KOPT-K1 (cell line): ENCODE results near the gene HOXB5.

Source experiments
- H3K27ac ChIP-seq: fragments of 200-600 bp; sonication (generic); 2 replicates; pipeline ENCODE4 v1.5.1; 2016; ENCODE audit warnings: antibody characterized with exemption, mild to moderate bottlenecking, low read depth, low read length; ENCODE audit not compliant: poor library complexity, severe bottlenecking
- H3K36me3 ChIP-seq: fragments of 200-600 bp; sonication (generic); 2 replicates; pipeline ENCODE4 v1.5.1; 2017; ENCODE audit warnings: antibody characterized with exemption, mild to moderate bottlenecking, low read length, moderate library complexity; ENCODE audit not compliant: insufficient read depth
- H3K9me3 ChIP-seq: fragments of 200-600 bp; sonication (generic); 2 replicates; pipeline ENCODE4 v1.5.1; 2017; ENCODE audit warnings: antibody characterized with exemption, low read length, mild to moderate bottlenecking; ENCODE audit not compliant: insufficient read depth, poor library complexity, severe bottlenecking

Gene HOXB5

DNA sequence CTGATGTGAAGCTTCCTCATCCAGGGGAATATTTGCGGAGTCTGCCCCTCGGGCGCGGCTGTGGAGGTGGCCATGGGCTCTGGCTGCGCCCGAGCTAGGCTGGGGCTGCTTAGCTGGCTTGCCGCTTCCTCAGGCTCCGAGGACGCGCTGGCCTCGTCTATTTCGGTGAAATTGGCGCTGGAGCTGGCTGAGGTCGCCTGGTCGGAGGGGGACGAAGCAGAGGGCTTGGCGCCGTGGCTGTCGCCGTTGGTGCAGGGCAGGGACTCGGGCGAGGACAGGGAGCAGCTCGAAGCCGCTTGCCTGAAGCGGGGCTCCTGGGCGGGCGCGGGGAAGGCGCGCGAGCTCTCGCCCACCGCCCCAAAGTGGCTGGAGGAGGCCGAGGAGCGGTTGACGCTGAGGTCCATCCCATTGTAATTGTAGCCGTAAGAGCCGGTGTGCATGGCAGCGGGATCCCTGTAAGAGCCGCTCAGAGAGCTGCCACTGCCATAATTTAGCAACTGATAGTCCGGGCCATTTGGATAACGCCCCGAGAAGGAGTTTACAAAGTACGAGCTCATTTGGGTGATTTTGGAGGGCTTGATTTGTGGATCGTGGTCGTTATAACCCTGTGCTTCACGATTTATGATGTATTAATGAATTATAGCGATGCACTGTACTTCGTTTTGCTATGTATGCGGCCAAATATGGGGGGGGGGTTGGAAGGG lies at the start of gene HOXB5:
Gene HOXB5, minus strand, starts transcription at position 654 of the 704 bp plus-strand sequence. Its CDS starts 97 bp downstream, at position 557.
- Histone ChIP-seq H3K36me3 (no peaks in the 10 kb centered on the region), H3K27ac (no peak within 1 kb of the TSS), H3K9me3 (no peaks in the 10 kb centered on the region)

DNA sequence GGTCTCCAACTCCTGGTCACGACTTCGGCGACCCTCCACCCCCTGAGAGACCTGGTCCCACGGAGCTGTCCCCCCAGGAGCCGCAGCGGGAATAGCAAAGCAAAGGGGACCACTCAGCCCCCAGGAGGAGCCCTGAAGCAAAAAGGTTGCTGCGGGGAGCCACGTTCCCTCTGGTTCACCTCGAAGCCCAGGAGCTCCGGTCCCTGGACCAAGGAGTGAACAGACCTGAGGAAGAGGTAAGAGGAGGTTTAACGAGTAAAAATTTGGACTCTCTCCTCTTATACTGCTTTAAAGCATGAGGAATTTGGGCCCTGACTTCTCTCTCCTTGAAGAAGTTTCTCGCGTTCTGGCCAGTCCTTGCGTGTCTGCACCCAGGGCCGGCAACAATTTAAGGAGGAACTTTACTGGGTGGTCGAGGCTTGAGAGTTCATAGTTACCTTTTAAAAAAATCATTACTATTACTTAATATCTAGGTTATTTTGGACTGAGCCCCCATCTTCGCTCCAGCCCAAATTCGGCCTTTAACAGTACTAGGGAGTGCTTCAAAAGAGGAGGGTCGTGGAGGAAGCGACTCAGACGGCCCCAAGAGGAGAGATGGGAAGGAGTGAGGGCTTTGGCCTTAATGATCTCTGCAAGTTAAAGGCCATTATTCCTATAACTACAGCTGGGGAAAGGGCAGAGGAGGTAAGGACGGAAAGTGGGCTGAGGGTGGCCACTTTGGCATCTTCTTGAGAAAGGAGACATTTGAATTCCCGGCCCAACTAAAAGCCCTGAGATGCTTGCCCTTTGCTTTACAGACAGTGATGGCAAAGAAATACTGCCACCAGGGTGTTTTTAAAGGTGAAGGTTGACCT lies 49.5 kb upstream of the HOXB5 start:
- no peak overlapping the region for H3K27ac ChIP-seq
- no peaks in the 10 kb centered on the region for H3K9me3 ChIP-seq
- no peaks in the 10 kb centered on the region for H3K36me3 ChIP-seq

DNA sequence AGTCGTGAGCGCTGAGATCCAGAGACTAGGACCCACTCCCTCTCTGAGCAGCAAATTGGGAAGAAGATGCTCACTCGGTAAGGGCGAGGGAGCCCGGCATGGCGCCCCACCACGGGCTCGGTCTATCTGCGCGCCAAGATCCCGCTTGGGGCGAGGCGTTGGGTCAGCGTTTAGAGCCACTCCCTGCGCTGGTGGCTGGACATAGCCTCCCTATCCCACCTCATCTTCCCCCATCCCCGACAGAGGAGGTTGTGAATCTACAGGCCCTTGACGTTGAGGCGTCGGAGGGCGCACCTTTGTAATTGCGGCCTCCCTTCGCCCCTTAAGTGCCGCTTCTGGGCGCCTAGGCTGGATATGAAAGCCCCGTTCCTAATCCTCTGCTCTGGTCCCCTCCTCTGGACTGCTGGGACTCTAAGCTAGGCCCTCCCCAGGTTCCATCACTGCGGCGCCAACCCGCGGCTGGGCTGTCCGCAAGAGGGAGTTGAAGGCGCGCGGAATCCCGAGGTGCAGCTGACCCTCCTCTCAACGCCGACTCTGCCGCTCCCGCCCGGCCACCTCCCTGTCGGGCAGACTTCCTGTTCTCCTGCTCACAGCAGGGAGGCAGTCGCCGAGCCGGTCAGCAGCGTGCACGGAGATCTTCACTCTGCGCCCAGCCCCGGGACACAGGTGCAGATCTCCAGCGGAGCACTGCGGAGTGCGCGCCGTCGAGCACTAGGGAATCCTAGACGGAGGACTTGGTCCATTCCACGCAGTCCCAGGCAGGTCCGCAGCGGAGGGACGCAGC lies 48.7 kb upstream of the HOXB5 start:
- Histone ChIP-seq H3K36me3 (no peaks in the 10 kb centered on the region), H3K9me3 (no peaks in the 10 kb centered on the region), H3K27ac (no peak overlapping the region)

- Histone ChIP-seq H3K27ac (no peak overlapping the region), H3K9me3 (no peaks in the 10 kb centered on the region), H3K36me3 (no peaks in the 10 kb centered on the region)
These were observed 48.0 kb upstream of the HOXB5 start for GRCh38 chr17:48641541-48642058.

DNA sequence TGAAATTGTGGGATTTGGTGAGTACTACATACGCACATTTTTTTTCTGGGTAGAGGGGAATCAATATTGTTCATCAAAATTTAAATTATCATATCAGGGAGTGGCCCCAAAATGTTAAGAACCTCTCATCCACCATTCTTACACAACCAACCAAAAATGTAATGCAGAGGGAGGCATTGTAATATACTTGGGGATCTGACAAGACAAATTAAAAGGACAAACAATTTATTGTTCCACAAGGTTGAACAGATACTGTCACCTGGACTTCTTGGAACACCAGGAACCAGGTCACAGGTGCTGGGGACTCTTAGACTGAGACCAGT lies 47.2 kb upstream of the HOXB5 start:
- H3K9me3 ChIP-seq: no peaks in the 10 kb centered on the region
- no peak overlapping the region for H3K27ac ChIP-seq
- H3K36me3 ChIP-seq: no peaks in the 10 kb centered on the region

GRCh38 chr17:48639982-48640857 lies 46.6 kb upstream of the HOXB5 start:
- H3K27ac ChIP-seq: no peak overlapping the region
- no peaks in the 10 kb centered on the region for H3K36me3 ChIP-seq
- no peaks in the 10 kb centered on the region for H3K9me3 ChIP-seq

DNA sequence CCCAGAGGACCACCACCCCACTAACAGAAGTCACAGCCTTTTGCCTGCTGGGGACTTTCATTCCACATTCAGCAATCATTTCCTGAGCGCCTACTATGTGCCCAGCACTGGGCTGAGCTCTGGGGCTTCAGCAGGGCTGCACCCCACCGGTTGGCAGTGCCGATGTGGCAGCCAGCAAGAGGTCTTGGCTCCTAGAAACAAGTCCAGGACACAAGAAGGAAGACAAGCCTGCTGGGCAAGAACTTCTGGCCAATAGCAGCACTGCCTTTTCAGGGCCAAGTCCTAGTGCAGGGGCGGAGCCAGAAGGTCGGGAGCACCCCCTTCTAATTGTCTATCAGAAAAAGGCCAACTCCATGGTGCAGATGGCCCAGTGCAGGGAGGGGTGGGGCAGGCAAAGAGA lies 45.6 kb upstream of the HOXB5 start:
- no peaks in the 10 kb centered on the region for H3K36me3 ChIP-seq
- H3K9me3 ChIP-seq: no peaks in the 10 kb centered on the region
- H3K27ac ChIP-seq: no peak overlapping the region

- Histone ChIP-seq H3K36me3 (no peaks in the 10 kb centered on the region), H3K9me3 (no peaks in the 10 kb centered on the region), H3K27ac (no peak overlapping the region)
These were observed 44.0 kb upstream of the HOXB5 start for GRCh38 chr17:48637323-48638260.

DNA sequence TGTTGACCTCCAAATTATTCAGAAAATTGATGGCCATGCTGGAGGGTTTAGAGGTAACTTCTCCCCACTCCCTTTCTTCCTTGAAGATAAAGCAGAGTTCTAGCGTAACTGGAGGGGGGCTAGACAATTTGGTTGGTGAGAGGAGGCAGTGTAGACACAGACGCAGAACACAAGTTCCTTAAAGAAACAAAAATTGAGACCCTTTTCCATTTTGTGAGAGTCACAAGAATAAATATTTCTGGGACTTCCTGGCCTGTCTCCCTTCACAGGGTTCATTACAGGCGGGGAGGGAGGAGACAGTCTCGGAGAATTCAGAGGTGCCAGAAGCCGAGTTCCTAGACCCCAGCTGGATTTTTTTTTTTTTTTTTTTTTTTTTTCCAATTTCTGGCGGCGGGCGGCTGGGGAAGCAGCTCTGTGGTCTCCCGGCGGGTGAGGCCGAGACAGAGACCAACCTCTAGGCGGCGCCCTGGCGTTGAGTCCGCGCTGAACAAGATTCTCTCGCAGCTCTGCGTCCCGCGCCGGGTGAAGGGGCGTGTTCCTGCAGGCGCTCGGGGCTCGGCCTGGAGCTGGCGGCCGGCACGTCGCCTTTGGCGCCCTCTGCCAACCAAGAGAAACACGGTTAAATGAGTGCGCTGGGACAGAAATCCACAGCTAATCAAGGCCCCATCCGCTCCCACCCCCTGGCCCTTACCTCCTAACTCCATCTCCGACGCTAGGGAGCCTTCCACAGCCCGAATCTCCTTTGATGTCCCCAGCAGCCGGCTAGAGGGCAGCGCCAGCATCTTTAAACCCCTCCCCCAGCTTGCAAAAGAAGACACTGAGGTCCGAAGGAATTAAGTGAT lies 42.8 kb upstream of the HOXB5 start:
- no peaks in the 10 kb centered on the region for H3K36me3 ChIP-seq
- no peaks in the 10 kb centered on the region for H3K9me3 ChIP-seq
- H3K27ac ChIP-seq: no peak overlapping the region

DNA sequence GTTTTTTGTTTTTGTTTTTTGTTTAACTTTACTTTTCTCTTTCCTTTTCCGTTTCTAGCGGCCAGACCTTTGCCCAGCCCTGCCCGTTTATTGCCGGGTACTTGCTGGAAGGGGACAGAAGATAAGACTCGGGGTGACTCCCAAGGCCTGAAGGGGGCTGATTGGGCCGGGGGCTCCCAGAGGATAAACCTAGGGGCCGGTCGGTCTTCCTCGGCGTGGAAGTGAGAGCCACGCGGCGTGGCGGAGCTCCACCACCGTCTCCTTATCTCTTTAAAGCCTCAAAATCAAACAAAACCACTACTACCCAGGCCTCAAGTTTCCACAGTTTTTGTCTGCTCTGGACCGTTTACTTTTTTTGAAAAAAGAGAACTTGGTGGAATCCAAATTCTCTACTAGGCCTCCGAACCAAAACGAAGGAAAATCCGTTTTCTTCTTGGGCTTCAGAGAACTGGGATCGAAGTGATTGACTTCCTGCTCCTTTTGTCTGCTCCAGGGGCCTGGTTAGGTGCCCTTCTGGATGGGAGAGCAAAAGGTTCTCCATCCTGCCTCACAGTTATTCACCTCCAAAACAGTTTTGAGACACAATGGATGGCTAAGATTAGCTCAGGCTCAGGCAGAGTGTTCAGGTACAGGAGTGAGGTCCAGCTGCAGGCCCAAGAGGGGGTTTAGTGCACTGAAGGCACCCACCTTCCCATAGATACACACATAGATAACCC lies 41.1 kb upstream of the HOXB5 start:
- no peaks in the 10 kb centered on the region for H3K9me3 ChIP-seq
- no peaks in the 10 kb centered on the region for H3K36me3 ChIP-seq
- H3K27ac ChIP-seq: no peak overlapping the region

GRCh38 chr17:48633266-48633677 lies 39.7 kb upstream of the HOXB5 start:
- no peaks in the 10 kb centered on the region for H3K36me3 ChIP-seq
- H3K9me3 ChIP-seq: no peaks in the 10 kb centered on the region
- no peak overlapping the region for H3K27ac ChIP-seq

DNA sequence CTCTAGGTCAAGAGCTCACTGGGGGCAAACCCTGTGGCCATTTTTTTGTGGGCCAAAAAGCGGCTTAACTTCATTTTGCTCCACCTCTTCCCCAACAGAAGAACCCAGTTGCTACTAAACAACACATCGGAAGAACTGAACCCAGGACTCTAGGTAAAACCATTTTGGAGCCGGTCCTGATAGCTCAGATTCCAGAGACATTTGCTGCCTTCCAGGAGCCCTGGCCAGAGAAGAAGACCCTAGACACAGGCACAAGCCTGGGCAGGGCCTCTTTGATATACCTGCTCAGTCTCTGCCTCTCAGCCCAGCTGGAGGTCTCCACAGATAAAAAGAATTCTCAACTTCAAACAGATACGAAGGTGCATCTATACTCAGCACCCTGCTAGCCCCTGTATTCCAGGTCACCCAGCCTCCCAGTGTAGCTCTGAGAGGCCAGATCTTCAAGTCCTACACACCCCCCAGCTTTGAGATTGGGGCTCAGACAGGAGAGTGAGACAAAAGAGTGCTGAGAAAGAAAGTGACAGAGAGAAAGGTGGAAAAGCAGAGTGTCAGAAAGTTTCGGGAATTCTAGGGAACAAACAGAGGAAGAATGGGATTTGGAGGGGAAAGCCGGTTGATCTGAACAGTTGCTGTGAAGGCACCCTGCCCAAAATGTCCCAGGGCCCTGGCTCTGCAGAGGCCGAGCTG lies 39.1 kb upstream of the HOXB5 start:
- Histone ChIP-seq H3K9me3 (no peaks in the 10 kb centered on the region), H3K27ac (no peak overlapping the region), H3K36me3 (no peaks in the 10 kb centered on the region)
